Measurements from ENCODE around the gene NTRK3.

DNA sequence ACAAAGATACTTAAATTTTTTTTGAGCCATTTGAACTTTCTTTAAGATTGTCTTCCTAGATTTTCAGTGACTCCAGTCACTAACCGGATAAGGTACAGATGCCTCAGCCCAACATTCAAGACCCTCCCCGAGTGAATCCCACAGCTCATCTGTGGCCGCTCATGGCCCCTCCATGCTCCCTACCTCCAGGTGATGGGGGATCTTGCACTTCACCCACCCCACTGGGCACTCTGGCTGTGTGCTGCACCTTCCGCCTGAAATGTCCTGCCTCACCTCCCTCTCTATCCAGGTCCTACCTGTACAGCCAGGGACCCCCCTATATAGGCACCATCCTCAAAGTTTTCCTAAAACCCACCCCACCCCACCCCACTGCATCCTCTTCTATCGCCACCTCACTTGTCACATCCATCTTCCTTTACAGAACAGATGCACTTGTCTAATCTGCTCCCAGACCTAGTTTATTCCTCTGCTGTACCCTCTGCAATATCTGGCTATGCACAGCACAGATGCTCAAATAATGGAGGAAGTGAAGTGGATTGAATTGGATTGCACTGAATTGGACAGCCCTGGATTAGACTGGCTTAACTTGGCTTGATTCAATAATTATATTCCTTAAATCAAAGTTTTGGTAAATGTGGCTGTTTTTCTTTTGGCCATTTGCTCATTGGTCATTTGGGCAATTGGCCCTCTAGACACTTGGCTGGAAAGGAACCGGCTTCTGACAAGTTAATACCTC is 24.5 kb downstream of the NTRK3 start:
- TF ChIP-seq, protein P1, sequence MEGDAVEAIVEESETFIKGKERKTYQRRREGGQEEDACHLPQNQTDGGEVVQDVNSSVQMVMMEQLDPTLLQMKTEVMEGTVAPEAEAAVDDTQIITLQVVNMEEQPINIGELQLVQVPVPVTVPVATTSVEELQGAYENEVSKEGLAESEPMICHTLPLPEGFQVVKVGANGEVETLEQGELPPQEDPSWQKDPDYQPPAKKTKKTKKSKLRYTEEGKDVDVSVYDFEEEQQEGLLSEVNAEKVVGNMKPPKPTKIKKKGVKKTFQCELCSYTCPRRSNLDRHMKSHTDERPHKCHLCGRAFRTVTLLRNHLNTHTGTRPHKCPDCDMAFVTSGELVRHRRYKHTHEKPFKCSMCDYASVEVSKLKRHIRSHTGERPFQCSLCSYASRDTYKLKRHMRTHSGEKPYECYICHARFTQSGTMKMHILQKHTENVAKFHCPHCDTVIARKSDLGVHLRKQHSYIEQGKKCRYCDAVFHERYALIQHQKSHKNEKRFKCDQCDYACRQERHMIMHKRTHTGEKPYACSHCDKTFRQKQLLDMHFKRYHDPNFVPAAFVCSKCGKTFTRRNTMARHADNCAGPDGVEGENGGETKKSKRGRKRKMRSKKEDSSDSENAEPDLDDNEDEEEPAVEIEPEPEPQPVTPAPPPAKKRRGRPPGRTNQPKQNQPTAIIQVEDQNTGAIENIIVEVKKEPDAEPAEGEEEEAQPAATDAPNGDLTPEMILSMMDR (IDR thresholded peaks at IDR 0.05): no peak
- TF ChIP-seq POLR2A (IDR thresholded peaks at IDR 0.05): no peak
